NCI-H510A (cell line): ENCODE measurements around the gene CFAP99.
"Not testable (repeated sequence)": the region's sequence is repeated elsewhere in the genome, so short reads cannot be mapped to it uniquely, and the experiment has no call there.

Experiments used
- DNase-seq: peaks from one replicate; lab custom pipeline; 2025; lab: John Stamatoyannopoulos, UW

CFAP99 gene

GRCh38 chr4:2449051-2449450 lies 30.3 kb downstream of the CFAP99 start:
- no peak for DNase-seq

- DNase-seq = no peak
These were observed 31.0 kb downstream of the CFAP99 start for GRCh38 chr4:2449511-2450392.

- no peak for DNase-seq
These were observed 31.8 kb downstream of the CFAP99 start for GRCh38 chr4:2450394-2451035.

- DNase-seq = no peak
These were observed 32.3 kb downstream of the CFAP99 start for GRCh38 chr4:2451036-2451520.

GRCh38 chr4:2451821-2452785 lies 33.3 kb downstream of the CFAP99 start:
- DNase-seq = no peak

- no peak for DNase-seq
These were observed 38.9 kb downstream of the CFAP99 start for GRCh38 chr4:2457481-2458295.

- DNase-seq = no peak
These were observed 40.1 kb downstream of the CFAP99 start for GRCh38 chr4:2458546-2459491.

GRCh38 chr4:2459589-2460349 lies 41.0 kb downstream of the CFAP99 start:
- no peak for DNase-seq

GRCh38 chr4:2461246-2461960 lies 42.6 kb downstream of the CFAP99 start:
- no peak for DNase-seq

GRCh38 chr4:2462218-2462991 lies 43.6 kb downstream of the CFAP99 start:
- peak; percentile 38 for DNase-seq

GRCh38 chr4:2462992-2463762 lies 44.4 kb downstream of the CFAP99 start:
- no peak for DNase-seq

GRCh38 chr4:2465032-2465431 lies 46.3 kb downstream of the CFAP99 start:
- no peak for DNase-seq

GRCh38 chr4:2465544-2465943 lies 46.8 kb downstream of the CFAP99 start:
- DNase-seq = not testable (repeated sequence)

- peak; percentile 91 for DNase-seq
These were observed 49.9 kb downstream of the CFAP99 start, which contains the start of gene RNF4 for GRCh38 chr4:2468456-2469191. TSS of gene RNF4 (plus strand) at chr4:2469106. CDS start at chr4:2490494, 21,388 bp downstream.

- peak; percentile 20 for DNase-seq
These were observed 50.6 kb downstream of the CFAP99 start for GRCh38 chr4:2469192-2469984.
